ENCODE results near the gene NDUFA11. TPM values are rescaled to one million over a fixed set of nuclear protein-coding genes. Genes with fewer than 3 reads are reported as not detected.

The NDUFA11 gene
- total RNA-seq, 2 experiments from 2014 or later = 280 to 293 TPM

DNA sequence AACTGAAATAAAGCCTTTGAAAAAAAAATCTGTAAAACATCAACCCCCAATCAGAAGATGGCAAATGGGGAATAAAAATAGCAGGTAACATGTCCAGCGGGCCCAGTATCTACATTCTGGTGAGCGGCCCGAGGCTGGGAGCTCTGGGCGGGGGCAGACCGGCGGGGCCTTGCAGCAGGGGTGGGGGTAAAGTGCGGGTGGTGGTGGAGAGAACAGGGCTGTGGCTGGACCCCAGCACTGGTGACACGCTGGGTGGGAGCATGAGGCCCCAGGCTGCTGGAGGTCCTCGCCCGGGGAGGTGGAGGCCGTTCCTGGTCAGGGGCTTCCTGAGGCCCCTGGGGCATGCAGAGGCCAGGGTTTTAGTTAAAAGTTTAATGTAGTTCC, 12.2 kb upstream of the NDUFA11 start:
- no peak for DNase-seq (ENCODE audit: low spot score)
- no TSS peak for BruUV-seq (replicated peaks)
- H4K20me1 ChIP-seq (ENCODE audit: insufficient read depth, low read length) = no peaks in the 10 kb centered on the region; the same call in 1 of the 2 replicates
- H3K4me3 ChIP-seq (ENCODE audit: low read depth, low read length, poor library complexity, severe bottlenecking) = no peak overlapping the region
- intact Hi-C loops (cut with micrococcal nuclease; ENCODE audit: unreplicated experiment) = no loop called here
- TF ChIP-seq CTCF (conservative IDR thresholded peaks at IDR 0.05; ENCODE audit: low read length) = no peak
- no peak for TF ChIP-seq EZH2phosphoT487 (IDR thresholded peaks at IDR 0.05; ENCODE audit: borderline replicate concordance, low read depth, low read length)
- ChIA-PET POLR2A (no interaction called here), CTCF (ENCODE audit: unreplicated experiment) (no interaction called here)
- H3K36me3 ChIP-seq (ENCODE audit: insufficient read depth, low read length) = peaks cover 60% of the 10 kb centered on the region
- H2AFZ ChIP-seq (ENCODE audit: low read length) = no peak overlapping the region
- no peaks in the 10 kb centered on the region for H3K9me2 ChIP-seq (ENCODE audit: insufficient read depth, low read length)
- H3K79me2 ChIP-seq (ENCODE audit: insufficient read depth, low read depth, low read length) = no peaks in the 10 kb centered on the region
- H3K4me1 ChIP-seq (ENCODE audit: insufficient read depth, low read length, poor library complexity, severe bottlenecking) = no peaks in the 10 kb centered on the region
- no peak overlapping the region for H3K4me2 ChIP-seq (ENCODE audit: low read length)
- no peak overlapping the region for H3K27ac ChIP-seq (ENCODE audit: low read depth, low read length, poor library complexity, severe bottlenecking)
- H3K9me3 ChIP-seq (ENCODE audit: low read length) = no peaks in the 10 kb centered on the region

GRCh38 chr19:5914946-5915781, 11.6 kb upstream of the NDUFA11 start:
- ChIA-PET CTCF (ENCODE audit: unreplicated experiment) (no interaction called here), POLR2A (no interaction called here)
- Histone ChIP-seq H4K20me1 (ENCODE audit: insufficient read depth, low read length) (no peaks in the 10 kb centered on the region; the same call in 1 of the 2 replicates), H3K9me3 (ENCODE audit: low read length) (no peaks in the 10 kb centered on the region), H3K79me2 (ENCODE audit: insufficient read depth, low read depth, low read length) (no peaks in the 10 kb centered on the region), H3K36me3 (ENCODE audit: insufficient read depth, low read length) (peaks cover 59% of the 10 kb centered on the region), H3K9me2 (ENCODE audit: insufficient read depth, low read length) (no peaks in the 10 kb centered on the region), H3K4me3 (ENCODE audit: low read depth, low read length, poor library complexity, severe bottlenecking) (no peak overlapping the region), H2AFZ (ENCODE audit: low read length) (no peak overlapping the region), H3K4me2 (ENCODE audit: low read length) (no peak overlapping the region), H3K27ac (ENCODE audit: low read depth, low read length, poor library complexity, severe bottlenecking) (no peak overlapping the region), H3K4me1 (ENCODE audit: insufficient read depth, low read length, poor library complexity, severe bottlenecking) (no peaks in the 10 kb centered on the region)
- BruUV-seq (replicated peaks) = no TSS peak
- DNase-seq (ENCODE audit: low spot score) = no peak
- TF ChIP-seq EZH2phosphoT487 (IDR thresholded peaks at IDR 0.05; ENCODE audit: borderline replicate concordance, low read depth, low read length) (no peak), CTCF (conservative IDR thresholded peaks at IDR 0.05; ENCODE audit: low read length) (no peak)
- intact Hi-C loops (cut with micrococcal nuclease; ENCODE audit: unreplicated experiment) = no loop called here

GRCh38 chr19:5914358-5914774, 10.8 kb upstream of the NDUFA11 start:
- no TSS peak for BruUV-seq (replicated peaks)

More at GRCh38 chr19:5914358-5914774, 10.8 kb upstream of the NDUFA11 start:
- H4K20me1 ChIP-seq (ENCODE audit: insufficient read depth, low read length) = no peaks in the 10 kb centered on the region; the same call in 1 of the 2 replicates
- H3K4me1 ChIP-seq (ENCODE audit: insufficient read depth, low read length, poor library complexity, severe bottlenecking) = no peaks in the 10 kb centered on the region
- H3K79me2 ChIP-seq (ENCODE audit: insufficient read depth, low read depth, low read length) = no peaks in the 10 kb centered on the region
- no peak for DNase-seq (ENCODE audit: low spot score)
- no peaks in the 10 kb centered on the region for H3K9me3 ChIP-seq (ENCODE audit: low read length)
- no peak overlapping the region for H3K27ac ChIP-seq (ENCODE audit: low read depth, low read length, poor library complexity, severe bottlenecking)
- no peak overlapping the region for H3K4me2 ChIP-seq (ENCODE audit: low read length)
- H3K36me3 ChIP-seq (ENCODE audit: insufficient read depth, low read length) = peaks cover 57% of the 10 kb centered on the region
- CTCF ChIA-PET (ENCODE audit: unreplicated experiment) = no interaction called here
- H2AFZ ChIP-seq (ENCODE audit: low read length) = no peak overlapping the region
- POLR2A ChIA-PET = no interaction called here
- intact Hi-C loops (cut with micrococcal nuclease; ENCODE audit: unreplicated experiment) = no loop called here
- no peak overlapping the region for H3K4me3 ChIP-seq (ENCODE audit: low read depth, low read length, poor library complexity, severe bottlenecking)
- no peak for TF ChIP-seq EZH2phosphoT487 (IDR thresholded peaks at IDR 0.05; ENCODE audit: borderline replicate concordance, low read depth, low read length)
- TF ChIP-seq CTCF (conservative IDR thresholded peaks at IDR 0.05; ENCODE audit: low read length) = no peak
- H3K9me2 ChIP-seq (ENCODE audit: insufficient read depth, low read length) = no peaks in the 10 kb centered on the region

All from OCI-LY7 (cell line).